Right atrium auricular region (tissue), 2 donors: ENCODE results near the gene ATP2B2. TPM values are rescaled to one million over a fixed set of nuclear protein-coding genes. Genes with fewer than 3 reads are reported as not detected.

Source experiments
- DNase-seq: peaks from one replicate; pipeline ENCODE4 v3.0.0-alpha.2; 2019; ENCODE audit warnings: low spot score
- H3K27ac ChIP-seq, 2 donors: fragments of 200-600 bp; sonication (generic); 1 replicate in 1 of 2; 2 replicates in 1 of 2; pipeline ENCODE4 v1.5.1; 2016 to 2019
- H3K27me3 ChIP-seq, 2 donors: fragments of 200-600 bp; sonication (generic); one replicate each; pipeline versions ENCODE4 v1.5.1 to v1.6.0; 2017 to 2019
- H3K36me3 ChIP-seq: fragments of 200-600 bp; sonication (generic); one replicate; pipeline ENCODE4 v1.5.1; 2016
- H3K4me1 ChIP-seq, 2 donors: fragments of 200-600 bp; sonication (generic); one replicate each; pipeline versions ENCODE4 v1.5.1 to v1.6.0; 2017 to 2019
- H3K4me3 ChIP-seq, 2 donors: fragments of 200-600 bp; sonication (generic); 1 replicate in 1 of 2; 2 replicates in 1 of 2; pipeline ENCODE4 v1.5.1; 2017 to 2019; ENCODE audit warnings: mild to moderate bottlenecking in 1 of 2, moderate library complexity in 1 of 2
- H3K9me3 ChIP-seq, 2 donors: fragments of 200-600 bp; sonication (generic); one replicate each; pipeline ENCODE4 v1.5.1; 2019
- CTCF ChIP-seq, 2 donors: fragments of 200-600 bp; sonication (generic); IDR thresholded peaks; one replicate each; pipeline ENCODE4 v1.5.1; 2019; ENCODE audit warnings: antibody characterized with exemption in 2 of 2
- total RNA-seq, 2 donors: library from RNA; depleted of rRNA; stranded (reverse); fragments of >200 nt; gene quantifications; one replicate each; pipeline ENCODE4 v1.1.0, GENCODE V29; 2016

The ATP2B2 gene
- total RNA-seq, 2 donors from 2014 or later, result 0.12 to 0.15 TPM

- no peaks in the 10 kb centered on the region for H3K4me1 ChIP-seq
- no peaks in the 10 kb centered on the region for H3K36me3 ChIP-seq
- TF ChIP-seq CTCF (IDR thresholded peaks at IDR 0.05), result no peak
- DNase-seq, result no peak
- H3K27ac ChIP-seq, result no peak overlapping the region
- H3K4me3 ChIP-seq, result no peak overlapping the region
- H3K9me3 ChIP-seq, result no peaks in the 10 kb centered on the region
- no peaks in the 10 kb centered on the region for H3K27me3 ChIP-seq
Measured at GRCh38 chr3:10447527-10448260, 57.7 kb downstream of the ATP2B2 start.

GRCh38 chr3:10447110-10447509 lies 58.3 kb downstream of the ATP2B2 start:
- Histone ChIP-seq H3K4me1 (no peaks in the 10 kb centered on the region), H3K27ac (no peak overlapping the region), H3K4me3 (no peak overlapping the region), H3K9me3 (no peaks in the 10 kb centered on the region), H3K36me3 (no peaks in the 10 kb centered on the region), H3K27me3 (no peaks in the 10 kb centered on the region)
- DNase-seq, result no peak
- TF ChIP-seq CTCF (IDR thresholded peaks at IDR 0.05), result no peak

- H3K4me1 ChIP-seq, result no peaks in the 10 kb centered on the region
- H3K36me3 ChIP-seq, result no peaks in the 10 kb centered on the region
- no peak for TF ChIP-seq CTCF (IDR thresholded peaks at IDR 0.05)
- H3K27me3 ChIP-seq, result no peaks in the 10 kb centered on the region
- H3K9me3 ChIP-seq, result no peaks in the 10 kb centered on the region
- H3K4me3 ChIP-seq, result no peak overlapping the region
- no peak overlapping the region for H3K27ac ChIP-seq
- DNase-seq, result no peak
Measured at GRCh38 chr3:10445561-10446175, 59.7 kb downstream of the ATP2B2 start.

- no peak overlapping the region for H3K27ac ChIP-seq
- H3K4me1 ChIP-seq, result no peaks in the 10 kb centered on the region
- H3K36me3 ChIP-seq, result no peaks in the 10 kb centered on the region
- no peaks in the 10 kb centered on the region for H3K27me3 ChIP-seq
- no peak for TF ChIP-seq CTCF (IDR thresholded peaks at IDR 0.05)
- no peak overlapping the region for H3K4me3 ChIP-seq
- no peak for DNase-seq
- H3K9me3 ChIP-seq, result no peaks in the 10 kb centered on the region
Measured at GRCh38 chr3:10444511-10444910, 60.9 kb downstream of the ATP2B2 start.

GRCh38 chr3:10444110-10444429 lies 61.3 kb downstream of the ATP2B2 start:
- H3K36me3 ChIP-seq, result no peaks in the 10 kb centered on the region
- H3K4me1 ChIP-seq, result no peaks in the 10 kb centered on the region
- no peak for DNase-seq
- H3K4me3 ChIP-seq, result no peak overlapping the region
- no peaks in the 10 kb centered on the region for H3K9me3 ChIP-seq
- no peak for TF ChIP-seq CTCF (IDR thresholded peaks at IDR 0.05)
- no peak overlapping the region for H3K27ac ChIP-seq
- no peaks in the 10 kb centered on the region for H3K27me3 ChIP-seq
